ENCODE measurements around the gene ZNF692.
A peak's percentile ranks its signal among the peaks of the same experiment; 100 is the strongest.
"Not testable (repeated sequence)": the region's sequence is repeated elsewhere in the genome, so short reads cannot be mapped to it uniquely, and the experiment has no call there.

Gene ZNF692

DNA sequence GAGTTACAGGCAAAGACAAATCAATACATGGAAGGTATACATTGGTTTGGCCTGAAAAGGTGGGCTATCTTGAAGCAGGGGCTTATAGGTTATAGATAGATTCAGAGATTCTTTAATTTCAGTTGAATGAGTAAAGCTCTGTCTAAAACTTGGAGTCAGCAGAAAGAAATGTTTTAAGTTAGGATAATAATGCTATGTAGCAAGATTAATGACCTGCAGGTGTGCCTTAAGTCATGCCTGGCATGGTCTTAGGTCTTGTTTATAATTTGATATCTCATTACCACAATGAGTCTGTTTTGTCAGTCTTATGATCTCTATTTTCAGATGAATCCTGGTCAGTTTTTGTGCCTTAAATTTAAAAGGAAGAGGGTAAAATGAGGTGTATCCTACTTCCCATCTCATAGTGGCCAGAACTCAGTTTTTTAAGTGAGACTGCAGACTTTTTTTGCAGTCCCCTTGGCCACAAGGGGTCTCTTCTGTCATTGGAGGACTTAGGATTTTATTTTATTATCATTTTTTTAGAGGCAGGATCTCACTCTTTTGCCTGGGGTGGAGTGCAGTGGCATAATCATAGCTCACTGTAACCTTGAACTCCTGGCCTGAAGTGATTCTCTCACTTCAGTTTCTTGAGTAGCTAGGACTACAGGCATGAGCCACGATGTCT lies 25.9 kb upstream of the ZNF692 start:
- Mint-ChIP-seq H3K36me3 (ENCODE audit: low read depth) (no peaks in the 10 kb centered on the region), H3K4me3 (no peak overlapping the region), H3K27ac (no peak overlapping the region), H3K9me3 (no peaks in the 10 kb centered on the region), H3K27me3 (ENCODE audit: low read depth) (no peaks in the 10 kb centered on the region), H3K4me1 (peaks cover 26% of the 10 kb centered on the region)
- TF ChIP-seq, protein P1, sequence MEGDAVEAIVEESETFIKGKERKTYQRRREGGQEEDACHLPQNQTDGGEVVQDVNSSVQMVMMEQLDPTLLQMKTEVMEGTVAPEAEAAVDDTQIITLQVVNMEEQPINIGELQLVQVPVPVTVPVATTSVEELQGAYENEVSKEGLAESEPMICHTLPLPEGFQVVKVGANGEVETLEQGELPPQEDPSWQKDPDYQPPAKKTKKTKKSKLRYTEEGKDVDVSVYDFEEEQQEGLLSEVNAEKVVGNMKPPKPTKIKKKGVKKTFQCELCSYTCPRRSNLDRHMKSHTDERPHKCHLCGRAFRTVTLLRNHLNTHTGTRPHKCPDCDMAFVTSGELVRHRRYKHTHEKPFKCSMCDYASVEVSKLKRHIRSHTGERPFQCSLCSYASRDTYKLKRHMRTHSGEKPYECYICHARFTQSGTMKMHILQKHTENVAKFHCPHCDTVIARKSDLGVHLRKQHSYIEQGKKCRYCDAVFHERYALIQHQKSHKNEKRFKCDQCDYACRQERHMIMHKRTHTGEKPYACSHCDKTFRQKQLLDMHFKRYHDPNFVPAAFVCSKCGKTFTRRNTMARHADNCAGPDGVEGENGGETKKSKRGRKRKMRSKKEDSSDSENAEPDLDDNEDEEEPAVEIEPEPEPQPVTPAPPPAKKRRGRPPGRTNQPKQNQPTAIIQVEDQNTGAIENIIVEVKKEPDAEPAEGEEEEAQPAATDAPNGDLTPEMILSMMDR (IDR thresholded peaks at IDR 0.05; ENCODE audit: unreplicated experiment in 3 of 3), result peak in 1 of 3 experiments; percentile 23

DNA sequence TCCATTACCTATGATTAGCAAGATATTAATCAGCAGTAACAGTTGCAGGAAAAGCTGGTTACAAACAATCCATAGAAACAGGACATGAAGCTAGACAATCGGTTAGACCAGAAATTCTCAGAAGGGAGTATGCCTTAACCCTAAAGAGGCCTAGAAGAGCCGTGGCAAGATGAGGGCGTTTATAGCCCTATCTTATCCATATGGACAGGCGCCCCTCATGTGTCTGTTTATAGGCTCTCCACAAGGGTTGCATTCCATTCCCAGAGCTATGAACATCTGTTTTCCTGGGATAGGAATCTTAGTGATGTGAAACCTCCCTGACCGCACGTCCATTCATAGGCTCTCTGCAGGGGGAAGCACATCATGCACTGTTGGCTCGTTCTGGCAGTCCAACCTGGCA lies 23.5 kb upstream of the ZNF692 start:
- H3K9me3 Mint-ChIP-seq; H3K36me3 Mint-ChIP-seq (ENCODE audit: low read depth); H3K4me3 Mint-ChIP-seq; H3K27ac Mint-ChIP-seq; H3K27me3 Mint-ChIP-seq (ENCODE audit: low read depth): not testable (repeated sequence)
- peaks cover 26% of the 10 kb centered on the region for H3K4me1 Mint-ChIP-seq

DNA sequence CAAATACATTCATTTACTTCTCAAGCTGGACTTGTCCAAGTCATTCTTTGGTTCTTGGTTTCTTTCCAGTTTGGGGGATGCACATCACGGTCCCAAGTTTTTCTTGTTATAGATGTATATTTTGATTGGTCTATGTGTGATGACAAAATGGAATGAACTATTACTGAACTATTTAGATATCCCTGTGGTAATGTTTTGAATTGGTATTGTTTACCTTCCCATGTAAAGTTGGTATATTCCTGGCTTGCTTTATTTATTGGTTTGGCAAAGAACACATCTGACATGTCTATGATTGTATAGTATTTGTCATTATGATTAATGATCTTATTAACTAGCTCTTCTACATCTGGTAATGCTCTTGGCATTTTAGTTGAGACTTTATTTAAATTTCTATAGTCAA lies 22.4 kb upstream of the ZNF692 start:
- Mint-ChIP-seq H3K36me3 (ENCODE audit: low read depth) (no peaks in the 10 kb centered on the region), H3K9me3 (no peaks in the 10 kb centered on the region), H3K4me1 (peaks cover 16% of the 10 kb centered on the region), H3K27ac (no peak overlapping the region), H3K4me3 (no peak overlapping the region), H3K27me3 (ENCODE audit: low read depth) (peaks cover 6% of the 10 kb centered on the region)
- TF ChIP-seq, protein P1 (IDR thresholded peaks at IDR 0.05; ENCODE audit: unreplicated experiment in 3 of 3), result no peak

DNA sequence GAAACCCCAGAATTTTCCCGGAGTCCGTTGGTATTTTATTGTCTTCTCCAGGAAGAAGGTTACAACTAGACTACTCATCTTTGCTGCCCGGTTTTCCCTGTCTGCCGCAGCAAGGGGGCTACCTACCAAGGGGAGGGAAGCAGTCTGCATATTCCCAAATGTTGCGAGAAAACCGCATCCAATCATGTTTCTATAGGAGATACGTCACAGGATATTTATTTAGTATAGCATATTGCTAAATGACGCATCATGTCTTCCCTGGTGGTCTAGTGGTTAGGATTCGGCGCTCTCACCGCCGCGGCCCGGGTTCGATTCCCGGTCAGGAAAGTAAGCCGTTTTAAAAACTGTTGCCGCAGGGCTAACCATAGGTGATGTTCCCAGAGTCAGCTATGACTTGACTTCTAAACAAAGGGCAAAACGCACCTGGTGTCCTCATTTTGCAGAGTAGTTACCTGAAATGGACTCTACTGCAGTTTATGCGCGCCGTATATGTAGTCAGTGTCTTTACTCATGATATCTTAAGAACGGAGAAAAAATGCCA lies 15.2 kb upstream of the ZNF692 start:
- H3K36me3 Mint-ChIP-seq (ENCODE audit: low read depth), result no peaks in the 10 kb centered on the region
- peaks cover 5% of the 10 kb centered on the region for H3K4me1 Mint-ChIP-seq
- H3K9me3 Mint-ChIP-seq, result no peaks in the 10 kb centered on the region
- TF ChIP-seq, protein P1 (IDR thresholded peaks at IDR 0.05; ENCODE audit: unreplicated experiment in 3 of 3), result no peak
- peaks cover 10% of the 10 kb centered on the region for H3K27me3 Mint-ChIP-seq (ENCODE audit: low read depth)
- H3K4me3 Mint-ChIP-seq, result peak overlapping the region; percentile 95 to 97 (median 96)
- H3K27ac Mint-ChIP-seq, result peak overlapping the region; percentile 88 to 98 (median 92)

DNA sequence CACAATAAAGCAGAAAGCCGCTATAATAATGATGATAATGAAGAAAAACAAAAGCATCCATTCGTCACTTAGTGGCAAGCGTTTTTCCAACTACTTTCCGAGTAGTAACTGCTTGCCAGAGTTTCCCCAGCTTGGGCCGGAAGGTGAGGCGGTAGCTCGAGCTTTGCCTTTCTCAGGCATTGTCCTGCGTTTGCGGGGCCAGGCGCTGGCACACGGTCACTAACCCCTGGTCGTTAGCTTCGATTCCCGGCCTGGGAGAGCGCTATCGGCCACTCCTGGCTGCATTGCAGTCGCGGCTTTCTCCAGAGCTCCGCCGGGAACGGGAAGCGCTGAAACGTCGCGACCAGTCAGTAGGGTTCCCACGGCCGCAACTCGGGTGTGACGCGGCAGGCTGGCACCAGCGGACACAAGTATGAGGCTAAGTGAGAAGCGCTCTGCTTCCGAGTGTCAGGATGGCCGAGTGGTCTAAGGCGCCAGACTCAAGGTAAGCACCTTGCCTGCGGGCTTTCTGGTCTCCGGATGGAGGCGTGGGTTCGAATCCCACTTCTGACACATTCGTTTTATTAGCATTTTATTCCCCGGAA lies 14.6 kb upstream of the ZNF692 start:
- Mint-ChIP-seq H3K36me3 (ENCODE audit: low read depth) (no peaks in the 10 kb centered on the region), H3K9me3 (no peaks in the 10 kb centered on the region), H3K27me3 (ENCODE audit: low read depth) (peaks cover 8% of the 10 kb centered on the region), H3K4me1 (peaks cover 5% of the 10 kb centered on the region), H3K4me3 (peak overlapping the region; percentile 95 to 97 (median 96)), H3K27ac (peak overlapping the region; percentile 88 to 98 (median 92))
- TF ChIP-seq, protein P1 (IDR thresholded peaks at IDR 0.05; ENCODE audit: unreplicated experiment in 3 of 3), result no peak

DNA sequence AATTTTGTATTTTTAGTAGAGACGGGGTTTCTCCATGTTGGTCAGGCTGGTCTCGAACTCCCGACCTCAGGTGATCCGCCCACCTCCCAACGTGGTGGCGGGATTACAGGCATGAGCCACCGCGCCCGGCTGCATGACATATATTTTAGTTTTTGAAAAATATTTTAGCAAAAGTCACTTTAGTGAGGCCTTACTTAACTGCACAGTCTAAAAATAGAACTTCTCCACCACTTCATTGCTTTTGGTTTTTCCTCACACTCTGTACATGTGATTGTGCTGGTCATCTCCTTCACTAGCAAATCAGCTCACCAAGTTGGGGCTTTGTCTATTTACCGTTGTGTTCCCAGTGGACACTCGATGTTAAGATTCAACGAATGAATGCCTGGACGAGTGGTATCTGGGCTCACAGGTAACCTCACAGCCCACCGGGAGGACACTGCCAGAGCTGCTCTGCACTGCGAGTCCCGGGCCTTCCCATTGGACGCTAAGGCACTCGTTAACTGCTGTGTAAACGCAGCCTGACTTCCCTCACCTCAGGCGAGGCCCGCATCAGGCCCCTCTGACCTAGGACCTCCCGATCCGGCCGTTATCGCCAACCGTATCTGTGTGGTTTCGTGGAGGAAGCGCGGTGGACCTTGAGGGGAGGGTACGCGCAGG lies 14.0 kb upstream of the ZNF692 start:
- Mint-ChIP-seq H3K27ac (peak overlapping the region; percentile 88 to 98 (median 92)), H3K27me3 (ENCODE audit: low read depth) (peaks cover 8% of the 10 kb centered on the region), H3K9me3 (no peaks in the 10 kb centered on the region), H3K4me1 (peaks cover 5% of the 10 kb centered on the region), H3K4me3 (peak overlapping the region; percentile 95 to 97 (median 96)), H3K36me3 (ENCODE audit: low read depth) (no peaks in the 10 kb centered on the region)
- TF ChIP-seq, protein P1 (IDR thresholded peaks at IDR 0.05; ENCODE audit: unreplicated experiment in 3 of 3), result no peak
